Medulla oblongata (tissue), 1 donor: Measurements from ENCODE around the gene ABCA4.

Source experiments
- DNase-seq: peaks from one replicate; pipeline ENCODE4 v3.0.0-alpha.2; 2015; ENCODE audit errors: extremely low spot score

ABCA4 gene

DNA sequence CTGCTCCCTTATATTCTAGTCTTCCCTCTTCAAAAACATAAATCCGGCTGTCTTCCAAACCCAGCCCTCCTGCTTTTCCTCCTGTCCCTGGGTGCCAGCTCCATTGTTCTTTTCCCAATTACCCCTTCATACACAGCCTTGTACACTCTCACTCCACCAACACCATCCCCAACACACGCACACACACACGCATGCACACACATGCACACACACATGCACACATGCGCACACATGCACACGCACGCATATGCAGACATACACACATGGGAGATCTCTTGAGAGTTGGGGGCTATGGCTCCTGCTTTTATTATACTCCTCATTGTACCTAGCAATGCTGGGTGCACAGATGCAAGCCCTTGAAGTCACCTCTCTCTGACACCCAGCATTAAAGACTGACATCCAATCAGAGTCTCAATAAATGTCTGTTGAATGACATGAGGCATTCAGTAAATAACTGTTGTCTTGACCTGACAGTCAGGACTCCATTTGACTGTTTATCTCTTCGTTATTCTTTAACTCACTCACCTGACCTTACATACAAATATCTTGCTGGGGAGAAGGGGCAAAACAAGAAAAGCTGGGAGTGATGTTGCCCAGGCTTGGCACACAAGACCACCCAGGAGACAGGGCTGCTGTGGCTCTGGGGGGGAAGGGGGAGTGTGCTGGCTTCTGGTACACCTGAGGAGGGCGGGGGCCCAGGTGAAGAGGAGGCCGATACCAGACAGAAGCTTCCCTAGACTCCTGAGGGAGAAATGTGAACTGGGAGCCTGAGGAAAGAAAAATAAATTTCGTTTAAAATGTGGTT lies 16.0 kb downstream of the ABCA4 start:
- DNase-seq: no peak

DNA sequence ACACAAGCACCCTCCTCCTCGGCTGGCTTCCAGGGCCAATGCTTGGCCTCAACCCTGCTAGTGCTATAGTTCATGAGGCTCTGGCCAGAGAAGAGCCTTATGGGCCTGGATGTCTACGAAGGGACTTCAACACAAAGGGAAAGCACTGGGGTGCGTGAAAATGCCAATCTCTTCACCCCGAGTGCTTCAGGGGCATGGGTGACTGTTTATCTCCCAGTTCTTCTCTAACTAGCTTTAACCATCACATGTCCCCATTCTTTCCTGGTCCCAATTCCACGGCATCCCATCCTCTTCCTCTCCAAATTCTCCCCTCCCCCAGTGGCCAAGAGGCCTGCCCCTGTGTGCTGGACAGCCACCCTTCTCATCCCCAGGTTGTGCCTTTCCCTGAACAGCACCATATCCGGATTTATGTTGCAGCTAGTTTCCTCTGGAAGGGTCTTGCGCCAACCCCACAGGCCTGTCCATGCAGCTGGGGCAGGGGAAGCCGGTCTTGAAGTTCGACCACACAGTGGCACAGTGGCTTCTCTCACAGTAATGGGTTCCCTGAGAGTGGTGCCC lies 16.7 kb downstream of the ABCA4 start:
- DNase-seq: no peak

- no peak for DNase-seq
Measured at GRCh38 chr1:94103608-94104007, 17.3 kb downstream of the ABCA4 start.

- no peak for DNase-seq
Measured at GRCh38 chr1:94101613-94102525, 19.1 kb downstream of the ABCA4 start.

DNA sequence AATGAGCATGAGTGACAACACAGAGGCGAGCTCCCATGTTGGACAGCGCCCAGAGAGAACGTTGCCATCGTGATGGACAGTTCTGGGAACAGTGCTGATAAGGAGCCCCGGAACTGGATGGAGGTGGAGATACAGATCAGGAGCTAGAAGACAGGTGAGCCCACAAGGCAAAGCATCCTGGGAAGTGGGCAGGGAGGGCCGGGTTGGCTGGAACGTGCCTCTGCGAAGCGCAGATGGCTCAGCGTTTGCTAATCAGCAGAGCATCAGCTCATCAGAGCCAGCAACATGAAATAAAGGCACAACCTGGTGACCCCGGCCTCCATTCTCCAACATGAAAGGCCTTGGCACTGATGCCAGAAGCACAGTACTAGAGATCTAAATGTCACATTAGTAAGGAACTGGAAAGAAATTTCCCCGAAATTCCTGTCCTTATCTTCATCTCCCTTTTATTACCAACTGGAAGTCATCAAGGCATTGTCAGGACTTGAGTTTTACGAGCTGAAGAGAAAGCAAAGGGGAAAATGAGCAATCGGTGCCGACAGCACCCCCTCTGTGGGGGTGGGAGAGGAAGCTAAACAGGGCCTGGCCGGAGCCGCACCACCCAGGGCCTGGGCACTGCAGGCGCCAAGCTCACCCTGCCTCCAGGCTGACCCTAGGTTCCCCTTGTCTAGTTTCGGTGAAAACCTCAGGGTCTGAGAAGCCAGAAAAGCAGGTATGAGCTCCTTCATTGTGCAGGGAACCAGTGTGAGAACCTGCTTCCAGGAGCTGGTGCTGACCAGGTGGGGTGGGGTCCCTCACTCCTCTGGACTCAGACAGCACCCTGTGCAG lies 19.9 kb downstream of the ABCA4 start:
- no peak for DNase-seq

DNA sequence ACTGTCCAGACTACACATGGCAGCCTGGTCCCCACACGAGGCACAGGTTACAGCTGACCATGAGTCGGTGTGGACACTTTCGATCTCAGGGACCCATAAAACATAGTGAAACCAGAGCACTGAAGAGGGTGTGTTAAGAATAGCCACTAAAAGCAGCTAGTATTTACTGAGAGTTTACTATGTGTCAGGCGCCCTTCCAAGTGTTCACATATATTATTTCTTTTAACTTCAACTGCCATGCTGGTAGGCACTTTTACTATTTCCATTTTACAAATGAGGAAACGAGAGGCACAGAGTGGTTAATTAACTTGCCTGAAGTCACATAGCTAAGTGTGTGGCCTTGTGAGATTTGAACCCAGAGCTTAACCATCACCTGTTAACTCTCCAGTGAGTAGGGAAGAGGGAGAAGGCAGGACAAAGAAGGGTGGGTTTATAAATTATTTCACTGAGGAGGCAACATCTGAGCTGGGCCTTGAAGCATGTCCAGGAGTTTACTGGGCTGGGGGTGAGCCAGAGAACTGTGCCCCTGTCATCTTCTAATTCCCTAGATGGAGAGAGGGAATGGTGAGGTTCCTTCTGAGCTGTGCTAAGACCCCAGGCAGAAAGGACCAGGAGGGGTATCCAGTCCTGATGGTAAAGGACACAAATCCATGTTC lies 20.7 kb downstream of the ABCA4 start:
- no peak for DNase-seq

- DNase-seq: no peak
Measured at GRCh38 chr1:94099303-94099702, 21.6 kb downstream of the ABCA4 start.

- DNase-seq: no peak
Measured at GRCh38 chr1:94098585-94099111, 22.3 kb downstream of the ABCA4 start.

- DNase-seq: no peak
Measured at GRCh38 chr1:94096797-94097549, 24.0 kb downstream of the ABCA4 start.

DNA sequence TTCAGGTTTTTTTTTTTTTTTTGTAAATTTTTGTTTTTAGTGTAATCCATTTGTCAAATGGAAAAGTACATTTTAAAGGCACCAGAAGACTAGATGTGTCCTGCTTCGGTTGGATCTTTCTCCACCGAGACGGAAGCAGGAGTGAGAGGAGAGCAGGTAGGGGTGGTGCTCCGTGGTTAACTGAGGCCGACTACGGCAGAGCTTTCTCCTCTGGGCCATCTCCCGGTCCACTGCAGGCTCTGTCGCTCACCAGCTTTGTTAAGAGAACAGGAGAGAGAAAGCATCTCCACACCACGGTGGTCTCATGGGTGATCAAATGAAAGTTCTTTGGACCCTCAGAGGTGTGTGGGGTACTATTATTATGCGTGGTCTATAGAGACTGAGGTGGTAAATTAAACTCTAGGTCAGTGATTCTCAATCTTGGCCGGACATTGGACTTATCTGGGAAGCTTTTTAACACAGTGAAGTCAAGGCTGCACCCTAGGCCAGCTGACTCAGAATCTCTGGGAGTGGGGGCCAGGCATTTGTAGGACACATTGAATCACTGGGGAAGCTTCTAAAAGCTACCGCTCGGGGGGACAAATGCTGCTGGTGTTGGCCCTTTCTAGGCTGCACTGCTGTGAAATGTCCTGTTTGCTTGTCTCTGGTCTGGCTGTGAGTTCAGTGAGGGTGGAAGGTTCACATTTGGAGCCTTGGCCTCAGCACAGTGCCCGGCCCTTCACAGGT lies 25.0 kb downstream of the ABCA4 start:
- no peak for DNase-seq

- DNase-seq: peak; percentile 54
Measured at GRCh38 chr1:94095112-94095637, 25.8 kb downstream of the ABCA4 start.

- DNase-seq: peak; percentile 89
Measured at GRCh38 chr1:94094469-94095111, 26.4 kb downstream of the ABCA4 start.

DNA sequence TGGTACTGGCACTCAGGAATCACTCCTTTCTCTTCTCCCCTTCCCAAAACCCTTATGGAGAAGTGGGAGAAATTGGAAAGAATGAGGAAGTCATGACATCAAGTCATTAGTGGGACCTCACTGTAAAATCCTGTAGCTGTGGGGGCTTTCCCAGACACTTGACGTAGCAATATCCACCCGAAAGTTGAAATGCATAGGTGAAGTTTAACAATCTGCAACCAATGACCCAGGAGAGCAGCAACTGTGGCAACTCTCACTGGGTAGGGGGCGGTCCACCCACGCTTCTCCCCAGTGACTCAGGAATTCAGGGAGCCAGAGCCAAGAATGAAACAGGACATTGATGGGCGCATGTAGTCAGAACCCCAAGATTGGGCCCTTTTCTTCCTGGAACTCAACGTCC lies 27.0 kb downstream of the ABCA4 start:
- DNase-seq: no peak

DNA sequence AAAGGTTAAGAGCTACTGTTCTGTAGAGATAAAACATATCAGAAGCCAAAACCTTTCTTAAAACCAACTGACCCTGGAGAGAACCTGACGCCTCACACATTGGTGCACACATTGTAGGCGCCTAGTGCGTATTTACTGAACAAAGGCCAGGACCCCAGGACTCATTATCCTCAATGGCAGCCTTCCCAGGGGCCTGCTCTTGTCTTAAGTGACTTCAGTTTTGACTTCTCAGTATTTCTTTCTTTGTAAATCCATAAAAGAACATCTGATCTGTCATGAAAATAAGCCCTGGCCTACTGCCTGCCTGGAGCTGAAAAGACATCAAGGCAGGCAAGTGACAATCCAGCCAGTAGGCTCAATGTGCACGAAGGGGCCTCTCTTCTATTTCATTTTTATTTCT lies 27.6 kb downstream of the ABCA4 start:
- no peak for DNase-seq

DNA sequence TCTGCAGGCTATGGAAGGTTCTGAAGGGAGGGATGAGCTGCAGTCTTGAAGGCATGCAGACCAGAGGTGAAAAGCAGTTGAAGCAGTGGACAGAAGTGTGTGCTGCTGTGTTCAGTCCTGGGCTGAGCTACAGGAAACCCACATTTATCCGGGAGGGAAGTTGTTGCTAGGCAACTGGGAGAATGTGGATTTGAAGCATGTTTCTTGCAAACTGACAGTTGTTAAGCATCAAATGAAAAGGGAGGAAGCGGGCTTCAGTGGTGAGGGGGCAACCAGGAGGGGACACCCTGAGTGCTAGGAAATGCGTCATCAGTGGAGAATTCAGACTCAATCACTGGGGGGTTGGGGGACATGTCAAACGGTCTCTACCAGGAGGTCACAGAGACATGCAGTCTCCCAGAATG lies 28.7 kb downstream of the ABCA4 start:
- peak; percentile 15 for DNase-seq

DNA sequence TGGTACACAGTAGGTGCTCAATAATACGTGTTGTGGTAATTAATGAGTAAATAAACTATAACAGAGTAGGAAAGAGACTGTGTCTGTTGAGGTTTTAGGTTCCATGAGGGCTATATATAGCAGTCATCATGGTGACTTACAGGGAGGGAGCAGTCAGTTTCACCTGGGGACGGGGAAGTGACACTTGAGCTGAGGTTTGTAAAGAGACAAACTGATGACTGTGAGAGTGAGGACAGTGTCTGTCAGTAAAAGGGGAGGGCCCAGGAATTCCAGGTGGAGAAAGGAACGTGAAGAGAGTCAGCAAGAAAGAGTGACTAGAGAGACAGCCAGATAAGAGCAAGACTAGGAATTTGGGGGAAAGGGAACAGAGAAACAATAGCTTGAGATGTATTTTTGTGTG lies 30.2 kb downstream of the ABCA4 start:
- DNase-seq: no peak

DNA sequence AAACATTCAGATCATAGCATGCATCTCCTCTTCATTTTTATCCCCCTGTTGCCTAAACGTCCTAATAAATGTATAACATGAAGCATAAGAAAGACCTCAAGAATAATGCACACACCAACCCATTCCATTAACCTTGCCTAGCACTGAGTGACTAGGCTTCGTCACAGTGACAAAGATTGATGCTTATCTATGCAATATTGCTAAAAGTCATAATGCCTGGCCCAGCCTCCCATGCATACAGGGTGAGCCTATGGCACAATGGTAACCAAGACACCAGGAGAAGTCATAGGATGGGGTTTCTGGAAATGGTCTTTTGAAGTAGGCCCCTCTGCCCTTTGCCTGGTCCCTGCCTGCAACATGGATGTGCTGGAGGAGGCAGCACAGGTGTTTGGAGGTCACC lies 33.8 kb downstream of the ABCA4 start:
- no peak for DNase-seq

- no peak for DNase-seq
Measured at GRCh38 chr1:94084547-94084946, 36.4 kb downstream of the ABCA4 start.

- no peak for DNase-seq
Measured at GRCh38 chr1:94084085-94084484, 36.9 kb downstream of the ABCA4 start.
